ENCODE data around the gene CADPS2. TPM values are rescaled to one million over a fixed set of nuclear protein-coding genes. Genes with fewer than 3 reads are reported as not detected.

Gene CADPS2
- total and polyA plus RNA-seq, 2 of the 8 experiments (the other 6 are each of a cell fraction or from before 2014, with no cell fraction given) = 8.9 to 22.3 TPM

- TF ChIP-seq CTBP2 (IDR thresholded peaks at IDR 0.05; ENCODE audit: borderline replicate concordance, insufficient read depth, insufficient read length, low read length) = no peak
- TF ChIP-seq ASH2L (IDR thresholded peaks at IDR 0.05; ENCODE audit: low read length) = no peak
- TF ChIP-seq HDAC6 (IDR thresholded peaks at IDR 0.05; ENCODE audit: low read depth, low read length) = no peak
- TF ChIP-seq KDM5A (IDR thresholded peaks at IDR 0.05; ENCODE audit: low read length) = no peak
- TF ChIP-seq BCL11A (IDR thresholded peaks at IDR 0.05; ENCODE audit: low read depth in 2 of 2, low read length in 2 of 2) = no peak
- no peak for TF ChIP-seq EP300 (IDR thresholded peaks at IDR 0.05; ENCODE audit: borderline replicate concordance in 1 of 2, low read depth in 2 of 2, low read length in 2 of 2)
Observed at GRCh38 chr7:122768827-122769226, 117.4 kb downstream of the CADPS2 start (continued).

All from H1 (cell line).